GM10248 (cell line): ENCODE data around the gene FCHSD1.

Experiments used
- CTCF ChIA-PET: fragments of 300-600 bp; sonication (Branson Sonifier 250); formaldehyde crosslinking; extraction: SDS; loops from one replicate; lab custom pipeline; 2021; ENCODE audit warnings: antibody characterized with exemption; lab: Yijun Ruan, JAX
- POLR2A ChIA-PET: fragments of 350-650 bp; sonication (Branson Sonifier 250); formaldehyde crosslinking; extraction: SDS; loops from one replicate; lab custom pipeline; 2020; ENCODE audit warnings: antibody characterized with exemption; lab: Yijun Ruan, JAX
- DNase-seq: peaks from one replicate; pipeline ENCODE4 v3.0.0; 2012; ENCODE audit errors: extremely low spot score
- TF ChIP-seq, protein P1 (sequence below): IDR thresholded peaks from 2 replicates; pipeline ENCODE4 v1.5.1; 2012; ENCODE audit warnings: mild to moderate bottlenecking, low read depth; ENCODE audit errors: extremely low read depth, missing control alignments, control extremely low read depth

FCHSD1 gene

DNA sequence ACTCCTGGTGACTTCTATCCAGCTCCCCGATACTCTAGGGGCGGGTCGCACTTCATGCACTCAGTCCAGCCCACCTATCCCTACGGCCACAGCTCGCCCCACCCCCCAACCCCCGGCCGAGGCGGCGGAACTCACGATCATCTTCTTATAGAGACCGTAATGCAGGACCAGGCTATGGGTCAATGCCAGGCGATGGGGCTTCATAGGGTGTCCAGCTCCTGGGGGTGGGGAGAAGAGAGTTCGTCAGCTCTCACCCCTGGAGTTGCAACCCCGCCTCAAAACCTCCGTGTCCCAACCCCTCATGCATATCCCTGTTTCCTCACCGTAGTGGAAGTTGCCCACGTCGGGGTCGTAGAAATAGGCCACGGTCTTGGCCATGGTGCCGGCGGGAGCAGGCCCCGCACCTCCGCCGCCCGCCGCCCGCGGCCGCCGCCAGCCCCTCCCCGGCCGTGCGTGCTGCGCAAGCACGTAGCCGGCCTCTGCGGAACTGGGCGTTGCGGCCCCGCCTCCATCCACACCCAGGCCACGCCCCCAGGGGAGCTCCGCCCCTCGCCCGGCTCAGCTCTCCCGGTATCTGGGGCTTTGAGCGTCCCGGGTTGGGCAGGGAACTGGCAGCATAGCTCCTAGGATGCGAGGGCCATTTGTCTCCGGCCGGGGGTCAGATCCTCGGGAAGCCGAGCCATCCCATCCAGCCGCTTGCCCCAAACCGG, 14.7 kb downstream of the FCHSD1 start, which contains the start of the genes HDAC3 and RELL2:
HDAC3 (minus strand) TSS at position 437 of the 710 bp plus-strand sequence; CDS start at position 378, 59 bp downstream.
RELL2 (plus strand) TSS at position 585 of the 710 bp plus-strand sequence. CDS start 1,229 bp downstream, outside the sequence.
- TF ChIP-seq, protein P1, sequence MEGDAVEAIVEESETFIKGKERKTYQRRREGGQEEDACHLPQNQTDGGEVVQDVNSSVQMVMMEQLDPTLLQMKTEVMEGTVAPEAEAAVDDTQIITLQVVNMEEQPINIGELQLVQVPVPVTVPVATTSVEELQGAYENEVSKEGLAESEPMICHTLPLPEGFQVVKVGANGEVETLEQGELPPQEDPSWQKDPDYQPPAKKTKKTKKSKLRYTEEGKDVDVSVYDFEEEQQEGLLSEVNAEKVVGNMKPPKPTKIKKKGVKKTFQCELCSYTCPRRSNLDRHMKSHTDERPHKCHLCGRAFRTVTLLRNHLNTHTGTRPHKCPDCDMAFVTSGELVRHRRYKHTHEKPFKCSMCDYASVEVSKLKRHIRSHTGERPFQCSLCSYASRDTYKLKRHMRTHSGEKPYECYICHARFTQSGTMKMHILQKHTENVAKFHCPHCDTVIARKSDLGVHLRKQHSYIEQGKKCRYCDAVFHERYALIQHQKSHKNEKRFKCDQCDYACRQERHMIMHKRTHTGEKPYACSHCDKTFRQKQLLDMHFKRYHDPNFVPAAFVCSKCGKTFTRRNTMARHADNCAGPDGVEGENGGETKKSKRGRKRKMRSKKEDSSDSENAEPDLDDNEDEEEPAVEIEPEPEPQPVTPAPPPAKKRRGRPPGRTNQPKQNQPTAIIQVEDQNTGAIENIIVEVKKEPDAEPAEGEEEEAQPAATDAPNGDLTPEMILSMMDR: no peak
- CTCF ChIA-PET: interaction anchor here (0.8 to 26.1 kb wide), 24 partner anchors 11 to 353 kb away, joined by 3 to 442 read pairs (median 4); partner anchors contain the start of genes DIAPH1, FCHSD1, PCDHGA10 and PCDHGA11
- POLR2A ChIA-PET: interaction anchor here (0.6 to 1.8 kb wide), 4 partner anchors 15 to 332 kb away, joined by 4 to 9 read pairs (median 6); partner anchors contain the start of genes DIAPH1 and FCHSD1
- peak; percentile 95 for DNase-seq

DNA sequence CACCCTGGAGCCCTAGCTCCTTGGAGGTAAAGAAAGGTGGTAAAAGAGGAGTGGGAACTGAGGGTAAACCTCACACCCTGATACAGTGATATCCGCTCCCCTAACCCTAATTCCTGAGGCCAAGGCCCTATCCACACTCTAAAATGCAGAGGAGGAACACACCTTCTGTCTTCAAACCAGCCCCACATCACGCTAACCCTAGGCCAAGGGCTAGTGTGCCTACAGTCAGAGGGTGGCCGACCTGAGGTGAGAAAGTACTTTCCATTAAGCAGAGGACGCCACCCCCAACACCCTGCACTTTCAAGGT, 15.2 kb downstream of the FCHSD1 start:
- ChIA-PET CTCF (interaction anchor here (0.8 to 26.1 kb wide), 14 partner anchors 12 to 353 kb away, joined by 3 to 442 read pairs (median 4); partner anchors contain the start of genes DIAPH1 and PCDHGA11), POLR2A (interaction anchor here (1.1 to 1.8 kb wide), 2 partner anchors 17 to 19 kb away, joined by 6 to 7 read pairs; partner anchors contain the start of gene DIAPH1)
- no peak for DNase-seq
- TF ChIP-seq, protein P1: no peak

DNA sequence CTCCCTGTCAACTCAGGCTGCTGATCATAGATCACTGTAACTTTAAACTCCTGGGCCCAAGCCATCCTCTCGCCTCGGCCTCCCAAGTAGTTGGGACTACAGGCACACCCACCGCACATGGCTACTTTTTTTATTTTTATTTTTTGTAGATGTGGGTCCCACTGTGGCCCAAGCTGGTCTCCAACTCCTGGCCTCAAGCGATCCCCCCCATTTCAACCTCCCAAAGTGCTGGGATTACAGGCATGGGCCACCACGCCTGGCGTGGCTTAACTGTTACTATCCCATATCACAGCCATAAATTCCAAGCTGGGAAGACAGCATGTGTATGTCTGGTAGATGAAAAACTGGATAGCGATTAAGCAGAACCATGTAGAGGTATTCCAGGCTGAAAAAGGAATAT, 15.6 kb downstream of the FCHSD1 start:
- CTCF ChIA-PET: interaction anchor here (0.8 to 26.1 kb wide), 13 partner anchors 16 to 354 kb away, joined by 3 to 442 read pairs (median 4); partner anchors contain the start of gene DIAPH1
- POLR2A ChIA-PET: no interaction called here
- DNase-seq: no peak
- TF ChIP-seq, protein P1: no peak

DNA sequence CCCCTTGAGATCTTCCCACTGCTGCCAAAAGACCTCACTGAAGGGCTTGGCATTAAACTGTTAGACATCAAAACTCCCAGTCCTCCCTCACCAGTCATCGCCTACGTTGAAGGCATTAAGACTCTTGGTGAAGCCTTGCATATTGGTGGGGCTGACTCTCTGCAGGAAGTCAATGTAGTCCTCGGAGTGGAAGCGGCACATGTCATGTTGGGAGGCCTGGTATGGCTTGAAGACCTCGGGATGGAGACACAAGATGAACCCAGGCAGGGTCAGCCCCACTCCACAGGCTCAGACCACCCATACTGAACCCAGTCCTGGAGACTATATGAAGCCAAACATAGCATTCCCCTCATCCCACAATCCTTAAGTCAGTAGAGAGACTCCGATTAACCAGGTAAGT, 16.5 kb downstream of the FCHSD1 start:
- DNase-seq: no peak
- CTCF ChIA-PET: interaction anchor here (1.1 to 26.1 kb wide), 6 partner anchors 15 to 71 kb away, joined by 3 to 442 read pairs (median 4); partner anchors contain the start of gene DIAPH1
- POLR2A ChIA-PET: no interaction called here
- TF ChIP-seq, protein P1: no peak

DNA sequence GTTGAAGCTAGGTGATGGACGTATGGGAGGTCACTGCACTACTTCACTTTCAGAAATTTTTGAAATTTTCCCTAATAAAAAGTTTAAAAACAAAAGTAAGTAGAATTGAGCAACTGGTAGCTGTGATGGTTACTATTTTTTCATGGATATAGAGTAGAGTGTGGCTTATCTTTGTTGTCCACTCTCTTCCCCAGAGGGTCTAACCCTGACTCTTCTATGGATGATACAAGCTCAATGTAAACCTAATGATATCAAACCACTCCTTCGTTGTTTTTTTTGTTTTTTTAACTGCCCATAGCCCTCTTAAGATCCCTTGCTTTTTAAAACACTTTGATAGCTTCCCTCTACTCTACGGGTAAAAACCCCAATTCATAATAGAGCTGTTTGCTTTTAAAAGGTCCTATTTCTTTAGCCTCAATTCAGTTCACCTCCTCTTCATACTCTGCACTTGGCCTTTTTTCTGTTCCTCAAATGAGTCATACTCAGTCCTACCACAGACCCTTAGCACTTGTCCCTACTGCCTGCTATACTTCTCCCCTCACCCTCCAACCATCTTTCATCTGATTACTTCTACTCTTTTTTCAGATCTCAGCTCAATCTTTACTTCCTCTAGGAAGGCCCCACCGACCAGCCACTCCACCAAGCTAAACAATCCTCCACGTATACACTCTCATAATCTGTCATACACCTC, 17.2 kb downstream of the FCHSD1 start:
- DNase-seq: peak; percentile 73
- POLR2A ChIA-PET: interaction anchor here (0.6 to 0.8 kb wide), 3 partner anchors 15 to 1086 kb away, joined by 3 to 5 read pairs (median 4); partner anchors contain the start of gene EIF4EBP3
- TF ChIP-seq, protein P1: no peak
- CTCF ChIA-PET: interaction anchor here (1.1 to 26.1 kb wide), 10 partner anchors 14 to 75 kb away, joined by 3 to 442 read pairs (median 4); partner anchors contain the start of genes DIAPH1 and FCHSD1

DNA sequence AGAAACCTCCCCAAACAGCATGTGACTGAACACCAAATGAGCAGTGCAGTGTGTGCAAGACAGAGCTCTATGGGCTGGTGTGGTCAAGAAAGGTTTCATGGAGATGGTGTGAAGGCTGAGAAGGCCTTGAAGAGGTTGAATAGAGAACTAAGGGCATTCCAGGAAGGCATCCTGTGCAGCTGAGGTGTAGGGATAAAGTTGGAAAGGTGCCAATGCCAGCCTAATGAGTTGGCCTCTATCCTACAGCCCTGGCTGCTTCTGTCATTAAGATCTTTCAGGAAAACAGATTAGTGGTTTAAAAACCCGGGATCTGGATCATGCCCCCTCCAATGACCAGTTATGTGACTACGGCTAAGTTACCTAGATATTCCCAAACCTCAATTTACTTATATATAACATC, 18.6 kb downstream of the FCHSD1 start:
- ChIA-PET POLR2A (no interaction called here), CTCF (interaction anchor here (1.1 to 26.1 kb wide), 7 partner anchors 9 to 69 kb away, joined by 4 to 442 read pairs (median 11); partner anchors contain the start of gene DIAPH1)
- no peak for DNase-seq
- TF ChIP-seq, protein P1: no peak
